GM12878 (cell line): ENCODE results near the gene SEMA7A. TPM values are rescaled to one million over a fixed set of nuclear protein-coding genes. Genes with fewer than 3 reads are reported as not detected.

Experiments
- ATAC-seq: fragments of 200-7000 bp; cut with Tn5 transposase; 3 replicates; pipeline ENCODE4 v1.9.1; 2020; ENCODE audit warnings: mild to moderate bottlenecking, moderate library complexity
- BruUV-seq: library from RNA; stranded (reverse); fragments of 400-500 nt; replicated peaks from 2 replicates; lab custom pipeline; 2021; lab: Mats Ljungman, UMichigan
- CTCF ChIA-PET: fragments of 300-600 bp; sonication (Branson Sonifier 250); formaldehyde crosslinking; extraction: SDS; loops from one replicate; lab custom pipeline; 2021; ENCODE audit warnings: inconsistent platforms; lab: Yijun Ruan, JAX
- POLR2A ChIA-PET: fragments of 350-600 bp; formaldehyde crosslinking; extraction: SDS; loops from one replicate; lab custom pipeline; 2021; ENCODE audit warnings: inconsistent platforms; lab: Charles Lee
- RAD21 ChIA-PET: fragments of 300-600 bp; sonication (Branson Sonifier 250); formaldehyde crosslinking; loops from one replicate; lab custom pipeline; 2023; ENCODE audit warnings: antibody characterized with exemption; ENCODE audit not compliant: unreplicated experiment; lab: Charles Lee
- SMC1A ChIA-PET: fragments of 300-600 bp; sonication (Branson Sonifier 250); formaldehyde crosslinking; loops from one replicate; lab custom pipeline; 2023; ENCODE audit not compliant: unreplicated experiment, uncharacterized antibody; lab: Charles Lee
- DNase-seq: peaks from one replicate; pipeline ENCODE4 v3.0.0-alpha.2; 2011; ENCODE audit warnings: low read depth, low spot score
- FAIRE-seq: peaks from 3 replicates; lab custom pipeline; 2011; peaks lifted over from hg19 to GRCh38; lab: Jason Lieb, UNC
- H2AFZ ChIP-seq: 2 replicates; pipeline ENCODE4 v1.6.0; 2011; ENCODE audit warnings: low read depth, low read length, control low read depth; ENCODE audit not compliant: control insufficient read depth
- H3K27ac ChIP-seq: 2 replicates; pipeline ENCODE4 v1.5.1; 2011; ENCODE audit warnings: control low read depth; ENCODE audit not compliant: control insufficient read depth, insufficient read depth
- H3K27me3 ChIP-seq, 2 experiments: replicated peaks in 1 of 2; 2 replicates each; pipeline versions ENCODE4 v1.6.0 to v1.6.1; 2011; ENCODE audit warnings: low read length in 1 of 2; ENCODE audit not compliant: control insufficient read depth in 2 of 2, insufficient read depth in 2 of 2
- H3K36me3 ChIP-seq, 2 experiments: 2 replicates each; pipeline ENCODE4 v1.5.1; 2011; ENCODE audit warnings: low read length in 1 of 2; ENCODE audit not compliant: control insufficient read depth in 2 of 2, insufficient read depth in 2 of 2
- H3K4me1 ChIP-seq: 2 replicates; pipeline ENCODE4 v1.6.1; 2011; ENCODE audit warnings: mild to moderate bottlenecking, low read length, moderate library complexity, mixed read lengths; ENCODE audit not compliant: control insufficient read depth, insufficient read depth
- H3K4me2 ChIP-seq: 2 replicates; pipeline ENCODE4 v1.6.0; 2011; ENCODE audit warnings: control low read depth; ENCODE audit not compliant: control insufficient read depth, insufficient read depth
- H3K4me3 ChIP-seq: fragments of 200-600 bp; sonication (generic); 2 replicates; pipeline ENCODE4 v1.5.1; 2016
- H3K79me2 ChIP-seq: 2 replicates; pipeline ENCODE4 v1.6.0; 2011; ENCODE audit warnings: low read length; ENCODE audit not compliant: control insufficient read depth, insufficient read depth
- H3K9ac ChIP-seq: 2 replicates; pipeline ENCODE4 v1.8.0; 2011; ENCODE audit warnings: low read length, control low read depth, mixed read lengths; ENCODE audit not compliant: control insufficient read depth, insufficient read depth
- H3K9me3 ChIP-seq: replicated peaks from 3 replicates; pipeline ENCODE4 v1.5.1; 2011; ENCODE audit warnings: mild to moderate bottlenecking, low read length; ENCODE audit not compliant: control insufficient read depth, insufficient read depth
- H4K20me1 ChIP-seq: 2 replicates; pipeline ENCODE4 v1.6.0; 2011; ENCODE audit not compliant: control insufficient read depth, insufficient read depth
- BCL11A ChIP-seq: IDR thresholded peaks from 2 replicates; pipeline ENCODE4 v1.6.1; 2011; ENCODE audit warnings: low read depth, low read length
- MTA3 ChIP-seq: IDR thresholded peaks from 2 replicates; pipeline ENCODE4 v1.6.1; 2012; ENCODE audit warnings: low read length, inconsistent platforms, borderline replicate concordance
- SMAD1 ChIP-seq: fragments of 450-650 bp; IDR thresholded peaks from 2 replicates; pipeline ENCODE4 v1.6.1; 2018; ENCODE audit warnings: mild to moderate bottlenecking, low read depth; ENCODE audit not compliant: partially characterized antibody
- SMAD5 ChIP-seq: IDR thresholded peaks from 2 replicates; pipeline ENCODE4 v1.6.1; 2016; ENCODE audit warnings: antibody characterized with exemption, low read depth
- SMARCA5 ChIP-seq: fragments of 450-650 bp; IDR thresholded peaks from 2 replicates; pipeline ENCODE4 v1.6.1; 2017; ENCODE audit warnings: mild to moderate bottlenecking
- TCF12 ChIP-seq: IDR thresholded peaks from 2 replicates; pipeline ENCODE4 v1.6.1; 2011; ENCODE audit warnings: low read depth, mild to moderate bottlenecking, low read length
- TCF7 ChIP-seq: IDR thresholded peaks from 2 replicates; pipeline ENCODE4 v1.6.1; 2014; ENCODE audit warnings: antibody characterized with exemption, borderline replicate concordance
- YY1 ChIP-seq: IDR thresholded peaks from 2 replicates; pipeline ENCODE4 v1.6.1; 2011; ENCODE audit warnings: low read depth, mild to moderate bottlenecking, low read length
- WGBS: methylation state at CpG from one replicate; pipeline ENCODE4 v1.1.6; 2016; ENCODE audit warnings: low lambda C conversion rate; ENCODE audit not compliant: insufficient replicate concordance, insufficient coverage; ENCODE audit errors: missing lambda C conversion rate; 5-methylcytosine and 5-hydroxymethylcytosine counted together
- in situ Hi-C: fragments of 300-500 bp; cut with MboI; formaldehyde crosslinking; loops from 9 replicates; pipeline ENCODE4 v1.14.3; 2018; ENCODE audit warnings: mixed read lengths
- intact Hi-C: fragments of 100-400 bp; cut with micrococcal nuclease; formaldehyde crosslinking; loops from one replicate; pipeline ENCODE4 v1.14.2; 2022; ENCODE audit not compliant: unreplicated experiment
- polyA plus RNA-seq, 11 experiments: library from polyadenylated mRNA; depleted of rRNA in 4 of 11; unstranded in 6 of 11; stranded (reverse) in 5 of 11; fragments of >200 nt; fragmentation: Nextera tagmentation in 4 of 11; fragmentation: Illumina TruSeq in 1 of 11; extraction: Ambion mirVana in 4 of 11; extraction: Trizol in 1 of 11; gene quantifications; 1 replicate in 1 of 11; 2 replicates in 10 of 11; pipeline versions ENCODE4 v1.2.1 to v1.2.3, GENCODE V29; 2011 to 2016; ENCODE audit warnings: inconsistent platforms in 2 of 11, missing spikeins in 2 of 11, low read depth in 1 of 11
- total RNA-seq, 4 experiments: library from RNA; depleted of rRNA in 3 of 4; stranded (reverse); fragments of >200 nt in 3 of 4; fragmentation: Illumina TruSeq in 1 of 4; extraction: Trizol in 1 of 4; gene quantifications; 2 replicates each; pipeline versions ENCODE4 v1.2.1 to v1.2.3, GENCODE V29; 2013 to 2021
- TF ChIP-seq, protein P1 (sequence below): fragments of 450-650 bp; IDR thresholded peaks from 2 replicates; pipeline ENCODE4 v1.6.1; 2017; ENCODE audit warnings: mild to moderate bottlenecking, low read depth, inconsistent platforms; ENCODE audit not compliant: poor library complexity, severe bottlenecking

The SEMA7A gene
- total and polyA plus RNA-seq, 10 of the 15 experiments (the other 5 are each of a cell fraction or from before 2014, with no cell fraction given), result 0.08 to 112 (median 53.5) TPM

- no peak for TF ChIP-seq MTA3
- TF ChIP-seq BCL11A, result peak; percentile 21; the same call in 1 of the 2 replicates
These were observed 34.7 kb downstream of the SEMA7A start (continued) for GRCh38 chr15:74399100-74399499.

DNA sequence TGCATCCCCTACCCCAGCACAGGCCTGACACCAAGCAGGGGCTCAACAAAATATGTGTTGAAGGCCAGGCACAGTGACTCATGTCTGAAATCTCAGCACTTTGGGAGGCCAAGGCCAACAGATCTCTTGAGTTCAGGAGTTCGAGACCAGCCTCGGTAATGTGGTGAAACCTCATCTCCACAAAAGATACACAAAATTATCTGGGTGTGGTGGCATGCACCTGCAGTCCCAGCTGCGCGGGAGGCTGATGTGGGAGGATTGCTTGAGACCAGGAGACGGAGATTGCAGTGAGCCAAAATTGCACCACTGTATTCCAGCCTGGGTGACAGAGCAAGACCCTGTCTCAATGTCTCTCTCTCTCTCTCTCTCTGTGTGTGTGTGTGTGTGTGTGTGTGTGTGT, 35.6 kb downstream of the SEMA7A start:
- H2AFZ ChIP-seq, result no peak overlapping the region
- in situ Hi-C loops, result loop anchor here (5.0 kb wide), 1 partner anchor 384 kb away; the partner anchor contains the start of gene CSK
- peaks cover 71% of the 10 kb centered on the region for H3K79me2 ChIP-seq
- no peak for TF ChIP-seq TCF7
- peak; percentile 10; the same call in 1 of the 2 replicates for TF ChIP-seq SMARCA5
- TF ChIP-seq, protein P1, sequence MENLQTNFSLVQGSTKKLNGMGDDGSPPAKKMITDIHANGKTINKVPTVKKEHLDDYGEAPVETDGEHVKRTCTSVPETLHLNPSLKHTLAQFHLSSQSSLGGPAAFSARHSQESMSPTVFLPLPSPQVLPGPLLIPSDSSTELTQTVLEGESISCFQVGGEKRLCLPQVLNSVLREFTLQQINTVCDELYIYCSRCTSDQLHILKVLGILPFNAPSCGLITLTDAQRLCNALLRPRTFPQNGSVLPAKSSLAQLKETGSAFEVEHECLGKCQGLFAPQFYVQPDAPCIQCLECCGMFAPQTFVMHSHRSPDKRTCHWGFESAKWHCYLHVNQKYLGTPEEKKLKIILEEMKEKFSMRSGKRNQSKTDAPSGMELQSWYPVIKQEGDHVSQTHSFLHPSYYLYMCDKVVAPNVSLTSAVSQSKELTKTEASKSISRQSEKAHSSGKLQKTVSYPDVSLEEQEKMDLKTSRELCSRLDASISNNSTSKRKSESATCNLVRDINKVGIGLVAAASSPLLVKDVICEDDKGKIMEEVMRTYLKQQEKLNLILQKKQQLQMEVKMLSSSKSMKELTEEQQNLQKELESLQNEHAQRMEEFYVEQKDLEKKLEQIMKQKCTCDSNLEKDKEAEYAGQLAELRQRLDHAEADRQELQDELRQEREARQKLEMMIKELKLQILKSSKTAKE, result no peak
- 0 out of 2 replicates have a peak, but pooled peaks have one; percentile 6 for TF ChIP-seq YY1
- TF ChIP-seq SMAD5, result no peak
- 0 out of 2 replicates have a peak, but pooled peaks have one; percentile 15 for TF ChIP-seq TCF12
- TF ChIP-seq SMAD1, result peak; percentile 24
- TF ChIP-seq, all 136 proteins: peak for 4
- Histone ChIP-seq H3K27me3 (no peaks in the 10 kb centered on the region), H4K20me1 (no peaks in the 10 kb centered on the region), H3K9ac (peak overlapping the region; percentile 76), H3K4me3 (peak overlapping the region; percentile 34), H3K4me2 (peak overlapping the region; percentile 96), H3K9me3 (no peaks in the 10 kb centered on the region), H3K27ac (peak overlapping the region; percentile 100), H3K36me3 (no peaks in the 10 kb centered on the region), H3K4me1 (peaks cover 94% of the 10 kb centered on the region)
- ChIA-PET SMC1A (interaction anchor here (0.9 to 12.5 kb wide), 4 partner anchors 14 to 34 kb away, joined by 3 to 336 read pairs (median 132); partner anchors contain the start of gene SEMA7A), RAD21 (interaction anchor here (1.1 to 20.3 kb wide), 8 partner anchors 9 to 389 kb away, joined by 3 to 496 read pairs (median 12); partner anchors contain the start of gene SEMA7A), CTCF (interaction anchor here (14.7 to 15.7 kb wide), 2 partner anchors 15 to 27 kb away, joined by 187 to 226 read pairs; no protein-coding TSS in a partner anchor), POLR2A (interaction anchor here (0.6 to 15.4 kb wide), 6 partner anchors 14 to 394 kb away, joined by 3 to 325 read pairs (median 128); partner anchors contain the start of gene SEMA7A)
- no TSS peak for BruUV-seq
- intact Hi-C loops, result loop anchor here (10.0 kb wide), 1 partner anchor 737 kb away; no protein-coding TSS in a partner anchor
- no peak for FAIRE-seq
- WGBS, result 32% methylated on average over 5 of the region's 5 CpGs
- DNase-seq, result no peak
- ATAC-seq, result no peak
